IMR-90 (cell line): ENCODE measurements around the gene SNX5. TPM values are rescaled to one million over a fixed set of nuclear protein-coding genes. Genes with fewer than 3 reads are reported as not detected.

ENCODE experiments used
- ATAC-seq: fragments of 200-7000 bp; cut with Tn5 transposase; 2 replicates; pipeline ENCODE4 v1.9.1; 2020; ENCODE audit warnings: low read depth, mild to moderate bottlenecking, moderate library complexity
- BruUV-seq: library from RNA; stranded (reverse); fragments of 400-500 nt; replicated peaks from 2 replicates; lab custom pipeline; 2021; lab: Mats Ljungman, UMichigan
- CTCF ChIA-PET: fragments of 300-600 bp; formaldehyde crosslinking; extraction: SDS; loops from one replicate; lab custom pipeline; 2021; ENCODE audit warnings: antibody characterized with exemption; lab: Yijun Ruan, JAX
- POLR2A ChIA-PET: fragments of 300-600 bp; sonication (Branson Sonifier 250); formaldehyde crosslinking; loops from one replicate; lab custom pipeline; 2022; ENCODE audit warnings: antibody characterized with exemption; ENCODE audit not compliant: unreplicated experiment; lab: Charles Lee
- DNase-seq: peaks from one replicate; pipeline ENCODE4 v3.0.0; 2013
- H2AFZ ChIP-seq: replicated peaks from 2 replicates; pipeline ENCODE3; 2013; ENCODE audit warnings: low read length, mild to moderate bottlenecking; ENCODE audit not compliant: poor library complexity
- H2AK5ac ChIP-seq: 2 replicates; pipeline ENCODE4 v1.6.1; 2013; ENCODE audit warnings: low read depth, low read length, inconsistent platforms
- H2AK9ac ChIP-seq: replicated peaks from 2 replicates; pipeline ENCODE3; 2013; ENCODE audit warnings: mild to moderate bottlenecking, low read depth, low read length, moderate library complexity; ENCODE audit not compliant: poor library complexity
- H2BK120ac ChIP-seq: 2 replicates; pipeline ENCODE4 v1.6.1; 2013; ENCODE audit warnings: low read depth, low read length, inconsistent platforms
- H2BK15ac ChIP-seq: 3 replicates; pipeline ENCODE4 v1.6.1; 2013; ENCODE audit warnings: low read depth, low read length, inconsistent platforms
- H2BK20ac ChIP-seq: 2 replicates; pipeline ENCODE4 v1.6.1; 2013; ENCODE audit warnings: low read depth, mild to moderate bottlenecking, inconsistent platforms, low read length, moderate library complexity
- H2BK5ac ChIP-seq: 2 replicates; pipeline ENCODE4 v1.6.1; 2013; ENCODE audit warnings: mild to moderate bottlenecking, low read depth, low read length, inconsistent platforms; ENCODE audit not compliant: poor library complexity, severe bottlenecking
- H3K14ac ChIP-seq: replicated peaks from 2 replicates; pipeline ENCODE4 v1.6.1; 2013; ENCODE audit warnings: low read depth, low read length, inconsistent platforms
- H3K18ac ChIP-seq: 2 replicates; pipeline ENCODE4 v1.6.1; 2013; ENCODE audit warnings: low read depth, low read length, control low read depth
- H3K23ac ChIP-seq: 2 replicates; pipeline ENCODE4 v1.6.1; 2013; ENCODE audit warnings: low read depth, low read length, inconsistent platforms
- H3K27ac ChIP-seq: 2 replicates; pipeline ENCODE4 v1.5.1; 2013; ENCODE audit warnings: mild to moderate bottlenecking, control low read depth, low read length; ENCODE audit not compliant: insufficient read depth
- H3K27me3 ChIP-seq: 2 replicates; pipeline ENCODE4 v1.6.1; 2013; ENCODE audit warnings: low read length; ENCODE audit not compliant: control insufficient read depth, insufficient read depth
- H3K36me3 ChIP-seq: 2 replicates; pipeline ENCODE4 v1.6.1; 2013; ENCODE audit warnings: low read length, mixed read lengths; ENCODE audit not compliant: control insufficient read depth, insufficient read depth
- H3K4ac ChIP-seq: 2 replicates; pipeline ENCODE4 v1.6.1; 2013; ENCODE audit warnings: low read depth, low read length, inconsistent platforms
- H3K4me1 ChIP-seq: 2 replicates; pipeline ENCODE4 v1.6.1; 2013; ENCODE audit warnings: low read length, mixed read lengths; ENCODE audit not compliant: control insufficient read depth, insufficient read depth
- H3K4me2 ChIP-seq: 2 replicates; pipeline ENCODE4 v1.6.1; 2013; ENCODE audit warnings: low read depth, mild to moderate bottlenecking, control low read depth, low read length, moderate library complexity
- H3K4me3 ChIP-seq: 2 replicates; pipeline ENCODE4 v1.5.1; 2013; ENCODE audit warnings: low read depth, mild to moderate bottlenecking, control low read depth, low read length, moderate library complexity; ENCODE audit not compliant: insufficient read depth
- H3K56ac ChIP-seq: 2 replicates; pipeline ENCODE4 v1.6.1; 2013; ENCODE audit warnings: low read length, inconsistent platforms; ENCODE audit not compliant: insufficient read depth; ENCODE audit errors: extremely low read depth
- H3K79me1 ChIP-seq, 2 experiments: 2 replicates each; pipeline ENCODE4 v1.6.1; 2013; ENCODE audit warnings: low read length in 2 of 2, inconsistent platforms in 1 of 2, low read depth in 1 of 2
- H3K9ac ChIP-seq: 2 replicates; pipeline ENCODE4 v1.6.1; 2013; ENCODE audit warnings: low read depth, low read length, control low read depth
- H3K9me1 ChIP-seq: 2 replicates; pipeline ENCODE4 v1.6.1; 2013; ENCODE audit warnings: low read length, inconsistent platforms; ENCODE audit not compliant: insufficient read depth
- H3K9me3 ChIP-seq: 2 replicates; pipeline ENCODE4 v1.6.1; 2013; ENCODE audit warnings: low read length; ENCODE audit not compliant: control insufficient read depth, insufficient read depth
- H4K20me1 ChIP-seq: 2 replicates; pipeline ENCODE4 v1.6.1; 2013; ENCODE audit warnings: low read length, inconsistent platforms; ENCODE audit not compliant: insufficient read depth
- H4K5ac ChIP-seq: 2 replicates; pipeline ENCODE4 v1.6.1; 2013; ENCODE audit warnings: mild to moderate bottlenecking, low read depth, low read length, control low read depth
- H4K8ac ChIP-seq, 2 experiments: 2 replicates each; pipeline ENCODE4 v1.6.1; 2013; ENCODE audit warnings: low read depth in 2 of 2, low read length in 2 of 2, control low read depth in 1 of 2, inconsistent platforms in 1 of 2
- H4K91ac ChIP-seq: 2 replicates; pipeline ENCODE4 v1.6.1; 2013; ENCODE audit warnings: low read depth, low read length, inconsistent platforms; ENCODE audit not compliant: insufficient read depth
- BHLHE40 ChIP-seq: fragments of 150-350 bp; IDR thresholded peaks from 2 replicates; pipeline ENCODE4 v1.6.1; 2016; ENCODE audit warnings: mild to moderate bottlenecking, low read depth, low read length
- CEBPB ChIP-seq: IDR thresholded peaks from 2 replicates; pipeline ENCODE4 v1.6.1; 2012; ENCODE audit warnings: low read depth, low read length, improper control_type of control experiment
- CHD1 ChIP-seq: IDR thresholded peaks from 2 replicates; pipeline ENCODE4 v1.6.1; 2012; ENCODE audit warnings: low read depth, low read length, improper control_type of control experiment
- ELK1 ChIP-seq: fragments of 150-350 bp; IDR thresholded peaks from 2 replicates; pipeline ENCODE4 v1.6.1; 2016; ENCODE audit warnings: low read depth, mild to moderate bottlenecking, low read length, moderate library complexity, borderline replicate concordance
- FOS ChIP-seq: fragments of 150-350 bp; IDR thresholded peaks from 2 replicates; pipeline ENCODE4 v1.6.1; 2016; ENCODE audit warnings: low read depth, low read length
- MAFK ChIP-seq: IDR thresholded peaks from 2 replicates; pipeline ENCODE4 v1.6.1; 2012; ENCODE audit warnings: low read depth, low read length, improper control_type of control experiment
- MAZ ChIP-seq: IDR thresholded peaks from 2 replicates; pipeline ENCODE4 v1.6.1; 2012; ENCODE audit warnings: low read depth, mild to moderate bottlenecking, low read length, improper control_type of control experiment, moderate library complexity, borderline replicate concordance
- MXI1 ChIP-seq: IDR thresholded peaks from 2 replicates; pipeline ENCODE4 v1.6.1; 2012; ENCODE audit warnings: low read depth, mild to moderate bottlenecking, low read length, moderate library complexity, borderline replicate concordance
- NFE2L2 ChIP-seq: fragments of 150-350 bp; IDR thresholded peaks from 2 replicates; pipeline ENCODE4 v1.6.1; 2016; ENCODE audit warnings: low read depth, mild to moderate bottlenecking, low read length
- POLR2A ChIP-seq: IDR thresholded peaks from 2 replicates; pipeline ENCODE4 v1.6.1; 2012; ENCODE audit warnings: mild to moderate bottlenecking, low read depth, low read length
- RAD21 ChIP-seq: IDR thresholded peaks from 2 replicates; pipeline ENCODE4 v1.6.1; 2012; ENCODE audit warnings: low read length, improper control_type of control experiment
- RCOR1 ChIP-seq: IDR thresholded peaks from 2 replicates; pipeline ENCODE4 v1.6.1; 2012; ENCODE audit warnings: mild to moderate bottlenecking, low read length, improper control_type of control experiment; ENCODE audit not compliant: insufficient replicate concordance
- RFX5 ChIP-seq: IDR thresholded peaks from 2 replicates; pipeline ENCODE4 v1.8.0; 2012; ENCODE audit warnings: low read depth, mild to moderate bottlenecking, low read length, moderate library complexity
- SMC3 ChIP-seq: fragments of 150-350 bp; IDR thresholded peaks from 2 replicates; pipeline ENCODE4 v1.6.1; 2016; ENCODE audit warnings: low read depth, mild to moderate bottlenecking, antibody characterized with exemption, low read length, moderate library complexity
- USF2 ChIP-seq: fragments of 150-350 bp; IDR thresholded peaks from 2 replicates; pipeline ENCODE4 v1.6.1; 2017; ENCODE audit warnings: mild to moderate bottlenecking, antibody characterized with exemption, low read length, low read depth
- WGBS, 2 experiments: methylation state at CpG; one replicate each; pipeline versions ENCODE4 v1.1.5 to v1.1.7; 2013; ENCODE audit warnings: missing lambda C conversion rate in 2 of 2; ENCODE audit not compliant: insufficient read length in 1 of 2; ENCODE audit errors: extremely low coverage in 2 of 2; 5-methylcytosine and 5-hydroxymethylcytosine counted together
- dilution Hi-C: fragments of 300-500 bp; cut with HindIII; formaldehyde crosslinking; loops from one replicate; pipeline ENCODE4 v1.14.3; 2018; ENCODE audit warnings: low sequenced_read_pairs; ENCODE audit not compliant: unreplicated experiment
- in situ Hi-C: fragments of 300-500 bp; cut with MboI; formaldehyde crosslinking; loops from 3 replicates; pipeline ENCODE4 v1.14.3; 2019; ENCODE audit warnings: low sequenced_read_pairs, inconsistent platforms, mixed read lengths
- intact Hi-C: fragments of 100-400 bp; cut with micrococcal nuclease; formaldehyde crosslinking; loops from 2 replicates; pipeline ENCODE4 v1.10.0; 2022
- polyA plus RNA-seq, 3 experiments: library from polyadenylated mRNA; depleted of rRNA; stranded (reverse); fragments of >200 nt; gene quantifications; 2 replicates each; pipeline ENCODE4 v1.2.3, GENCODE V29; 2012; ENCODE audit warnings: low replicate concordance in 1 of 3
- total RNA-seq: library from RNA; depleted of rRNA; stranded (reverse); fragments of >200 nt; gene quantifications from 2 replicates; pipeline ENCODE4 v1.2.3, GENCODE V29; 2012
- TF ChIP-seq, protein P1 (sequence below): conservative IDR thresholded peaks from 2 replicates; pipeline ENCODE4 v1.5.1; 2012; ENCODE audit warnings: mild to moderate bottlenecking, low read depth, low read length, improper control_type of control experiment

The SNX5 gene
- total and polyA plus RNA-seq, 2 of the 4 experiments (the other 2 are of a cell fraction), result 65.4 to 92.8 TPM

GRCh38 chr20:17932396-17932795 lies 36.2 kb downstream of the SNX5 start:
- DNase-seq (no peak), ATAC-seq (no peak)
- Histone ChIP-seq H3K27me3 (peaks cover 2% of the 10 kb centered on the region; the same call in 1 of the 2 replicates), H2BK5ac (no peak overlapping the region), H2AFZ (no peak overlapping the region), H3K79me1 (peaks cover 0 to 6% of the 10 kb centered on the region in 2 experiments; a peak in 1 of 4 replicates), H3K27ac (no peak overlapping the region), H2BK20ac (no peak overlapping the region), H3K4ac (no peak overlapping the region), H3K23ac (no peak overlapping the region), H3K4me2 (no peak overlapping the region), H3K9ac (no peak overlapping the region), H3K36me3 (no peaks in the 10 kb centered on the region), H4K5ac (no peak overlapping the region), H3K9me1 (peaks cover 19% of the 10 kb centered on the region), H2BK15ac (no peak overlapping the region), H4K20me1 (peaks cover 16% of the 10 kb centered on the region), H3K4me3 (no peak overlapping the region), H4K8ac (no peak overlapping the region), H3K14ac (no peak overlapping the region), H3K18ac (no peak overlapping the region), H2AK5ac (no peak overlapping the region), H3K56ac (no peak overlapping the region), H3K9me3 (peaks cover 3% of the 10 kb centered on the region; the same call in 1 of the 2 replicates), H2BK120ac (no peak overlapping the region), H4K91ac (no peak overlapping the region), H3K4me1 (peaks cover 11% of the 10 kb centered on the region), H2AK9ac (no peak overlapping the region)
- dilution Hi-C loops (no loop called here), in situ Hi-C loops (no loop called here), intact Hi-C loops (loop anchor here (10.0 kb wide), 1 partner anchor 398 kb away; the partner anchor contains the start of gene BFSP1)
- WGBS, 2 experiments, result no CpG with 5 or more reads among the region's 5 CpGs
- no TSS peak for BruUV-seq
- ChIA-PET POLR2A (no interaction called here), CTCF (no interaction called here)
- TF ChIP-seq USF2, result no peak
- no peak for TF ChIP-seq FOS
- TF ChIP-seq, protein P1, sequence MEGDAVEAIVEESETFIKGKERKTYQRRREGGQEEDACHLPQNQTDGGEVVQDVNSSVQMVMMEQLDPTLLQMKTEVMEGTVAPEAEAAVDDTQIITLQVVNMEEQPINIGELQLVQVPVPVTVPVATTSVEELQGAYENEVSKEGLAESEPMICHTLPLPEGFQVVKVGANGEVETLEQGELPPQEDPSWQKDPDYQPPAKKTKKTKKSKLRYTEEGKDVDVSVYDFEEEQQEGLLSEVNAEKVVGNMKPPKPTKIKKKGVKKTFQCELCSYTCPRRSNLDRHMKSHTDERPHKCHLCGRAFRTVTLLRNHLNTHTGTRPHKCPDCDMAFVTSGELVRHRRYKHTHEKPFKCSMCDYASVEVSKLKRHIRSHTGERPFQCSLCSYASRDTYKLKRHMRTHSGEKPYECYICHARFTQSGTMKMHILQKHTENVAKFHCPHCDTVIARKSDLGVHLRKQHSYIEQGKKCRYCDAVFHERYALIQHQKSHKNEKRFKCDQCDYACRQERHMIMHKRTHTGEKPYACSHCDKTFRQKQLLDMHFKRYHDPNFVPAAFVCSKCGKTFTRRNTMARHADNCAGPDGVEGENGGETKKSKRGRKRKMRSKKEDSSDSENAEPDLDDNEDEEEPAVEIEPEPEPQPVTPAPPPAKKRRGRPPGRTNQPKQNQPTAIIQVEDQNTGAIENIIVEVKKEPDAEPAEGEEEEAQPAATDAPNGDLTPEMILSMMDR, result no peak
- TF ChIP-seq SMC3, result no peak
- TF ChIP-seq MXI1, result no peak
- TF ChIP-seq RFX5, result no peak
- no peak for TF ChIP-seq CEBPB
- no peak for TF ChIP-seq POLR2A
- TF ChIP-seq RCOR1, result no peak
- no peak for TF ChIP-seq NFE2L2
- no peak for TF ChIP-seq BHLHE40
- no peak for TF ChIP-seq ELK1
- TF ChIP-seq RAD21, result no peak
- no peak for TF ChIP-seq MAFK
- no peak for TF ChIP-seq MAZ
- TF ChIP-seq CHD1, result no peak
